Sigmoid colon (tissue), 7 donors: ENCODE data around the gene MX1. TPM values are rescaled to one million over a fixed set of nuclear protein-coding genes. Genes with fewer than 3 reads are reported as not detected.

Source experiments
- DNase-seq: peaks from one replicate; pipeline ENCODE4 v3.0.0-alpha.2; 2019
- H3K27ac ChIP-seq, 4 donors: fragments of 200-600 bp; sonication (generic); one replicate each; pipeline ENCODE4 v1.5.1; 2016 to 2019; ENCODE audit warnings: mild to moderate bottlenecking in 1 of 4
- H3K27me3 ChIP-seq, 3 donors: fragments of 200-600 bp; sonication (generic); one replicate each; pipeline ENCODE4 v1.5.1; 2019; ENCODE audit warnings: mild to moderate bottlenecking in 1 of 3
- H3K36me3 ChIP-seq, 4 donors: fragments of 200-600 bp; sonication (generic); one replicate each; pipeline ENCODE4 v1.5.1; 2016 to 2019
- H3K4me1 ChIP-seq, 4 donors: fragments of 200-600 bp; sonication (generic); one replicate each; pipeline ENCODE4 v1.5.1; 2017 to 2019
- H3K4me3 ChIP-seq, 4 donors: fragments of 200-600 bp; sonication (generic); one replicate each; pipeline ENCODE4 v1.5.1; 2017 to 2019; ENCODE audit warnings: mild to moderate bottlenecking in 2 of 4, moderate library complexity in 1 of 4
- H3K9me3 ChIP-seq, 4 donors: fragments of 200-600 bp in 3 of 4; sonication (generic) in 3 of 4; one replicate each; pipeline versions ENCODE4 v1.5.1 to v1.6.1; 2013 to 2019
- CTCF ChIP-seq, 4 experiments: fragments of 450-650 bp in 3 of 4; fragments of 200-600 bp in 1 of 4; IDR thresholded peaks; one replicate each; pipeline ENCODE4 v1.5.1; 2016 to 2019; ENCODE audit warnings: antibody characterized with exemption in 4 of 4, mild to moderate bottlenecking in 3 of 4, moderate library complexity in 2 of 4
- EP300 ChIP-seq, 4 donors: sonication (generic); formaldehyde crosslinking; IDR thresholded peaks; one replicate each; pipeline ENCODE4 v1.6.1; 2017; ENCODE audit warnings: antibody characterized with exemption in 4 of 4
- POLR2A ChIP-seq, 2 donors: fragments of 450-650 bp; IDR thresholded peaks; one replicate each; pipeline ENCODE4 v1.6.1; 2016; ENCODE audit warnings: antibody characterized with exemption in 2 of 2, mild to moderate bottlenecking in 2 of 2, moderate library complexity in 2 of 2
- POLR2AphosphoS5 ChIP-seq, 4 donors: sonication (generic); formaldehyde crosslinking; IDR thresholded peaks; one replicate each; pipeline ENCODE4 v1.6.1; 2017; ENCODE audit warnings: antibody characterized with exemption in 4 of 4
- WGBS, 2 donors: extraction: QIAGEN DNeasy Blood & Tissue Kit; methylation state at CpG; one replicate each; pipeline ENCODE4 v1.1.7; 2013; 5-methylcytosine and 5-hydroxymethylcytosine counted together
- intact Hi-C: fragments of 100-400 bp; cut with DNase I; formaldehyde crosslinking; loops from one replicate; pipeline ENCODE4 v1.15.1; 2023
- polyA plus RNA-seq, 3 donors: library from polyadenylated mRNA; stranded (reverse); fragments of 200-250 nt; gene quantifications; one replicate each; pipeline ENCODE4 v1.2.3, GENCODE V29; 2013
- total RNA-seq, 4 donors: library from RNA; depleted of rRNA; stranded (reverse); fragments of >200 nt; gene quantifications; one replicate each; pipeline ENCODE4 v1.1.0, GENCODE V29; 2016
- donor health status: healthy with polysubstance abuse.
- donor health status: Bipolar disorder and iron deficiency.
- donor health status: healthy.

The MX1 gene
- total and polyA plus RNA-seq, 7 donors = 8.6 to 76.7 (median 27.8) TPM

GRCh38 chr21:41470054-41470453, 44.0 kb downstream of the MX1 start:
- TF ChIP-seq CTCF (IDR thresholded peaks at IDR 0.05) (no peak), POLR2AphosphoS5 (IDR thresholded peaks at IDR 0.05) (no peak), POLR2A (IDR thresholded peaks at IDR 0.05) (no peak), EP300 (IDR thresholded peaks at IDR 0.05) (no peak)
- Histone ChIP-seq H3K27ac (no peak overlapping the region), H3K4me1 (peaks cover 0 to 23% (median 19%) of the 10 kb centered on the region in 4 donors), H3K4me3 (no peak overlapping the region), H3K36me3 (no peaks in the 10 kb centered on the region), H3K27me3 (peaks cover 0 to 15% (median 8%) of the 10 kb centered on the region in 3 donors), H3K9me3 (no peaks in the 10 kb centered on the region)
- no peak for DNase-seq
- intact Hi-C loops = no loop called here
- WGBS, 2 donors = 59 to 67% methylated on average over 5 of the region's 5 CpGs

GRCh38 chr21:41472753-41473548, 46.9 kb downstream of the MX1 start:
- Histone ChIP-seq H3K27ac (no peak overlapping the region), H3K9me3 (no peaks in the 10 kb centered on the region), H3K4me1 (peaks cover 0 to 6% (median under 1%) of the 10 kb centered on the region in 4 donors), H3K36me3 (no peaks in the 10 kb centered on the region), H3K27me3 (peaks cover 0 to 15% (median 8%) of the 10 kb centered on the region in 3 donors), H3K4me3 (no peak overlapping the region)
- intact Hi-C loops = no loop called here
- TF ChIP-seq POLR2A (IDR thresholded peaks at IDR 0.05) = no peak
- no peak for TF ChIP-seq CTCF (IDR thresholded peaks at IDR 0.05)
- TF ChIP-seq EP300 (IDR thresholded peaks at IDR 0.05) = no peak
- no peak for TF ChIP-seq POLR2AphosphoS5 (IDR thresholded peaks at IDR 0.05)
- DNase-seq = no peak
- WGBS, 2 donors = 87 to 88% methylated on average over 33 of the region's 33 CpGs

- no peak overlapping the region for H3K4me3 ChIP-seq
- TF ChIP-seq POLR2A (IDR thresholded peaks at IDR 0.05) (no peak), CTCF (IDR thresholded peaks at IDR 0.05) (no peak), POLR2AphosphoS5 (IDR thresholded peaks at IDR 0.05) (no peak), EP300 (IDR thresholded peaks at IDR 0.05) (no peak)
- intact Hi-C loops = no loop called here
- H3K36me3 ChIP-seq = no peaks in the 10 kb centered on the region
- 71 to 79% methylated on average over 15 of the region's 15 CpGs for WGBS, 2 donors
- no peaks in the 10 kb centered on the region for H3K9me3 ChIP-seq
- H3K4me1 ChIP-seq = peaks cover 0 to 10% (median 4%) of the 10 kb centered on the region in 4 donors
- peaks cover 0 to 15% (median 8%) of the 10 kb centered on the region in 3 donors for H3K27me3 ChIP-seq
- no peak for DNase-seq
- no peak overlapping the region for H3K27ac ChIP-seq
These were observed 49.8 kb downstream of the MX1 start for GRCh38 chr21:41475714-41476420.

- intact Hi-C loops = no loop called here
- WGBS, 2 donors = 21 to 28% methylated on average over 15 of the region's 15 CpGs
- H3K4me1 ChIP-seq = peaks cover 0 to 10% (median 4%) of the 10 kb centered on the region in 4 donors
- H3K4me3 ChIP-seq = no peak overlapping the region
- H3K9me3 ChIP-seq = no peaks in the 10 kb centered on the region
- DNase-seq = no peak
- no peaks in the 10 kb centered on the region for H3K36me3 ChIP-seq
- H3K27ac ChIP-seq = no peak overlapping the region
- TF ChIP-seq POLR2A (IDR thresholded peaks at IDR 0.05) = no peak
- no peak for TF ChIP-seq EP300 (IDR thresholded peaks at IDR 0.05)
- no peak for TF ChIP-seq POLR2AphosphoS5 (IDR thresholded peaks at IDR 0.05)
- TF ChIP-seq CTCF (IDR thresholded peaks at IDR 0.05) = no peak
- peaks cover 0 to 8% (median 0%) of the 10 kb centered on the region in 3 donors for H3K27me3 ChIP-seq
These were observed 51.7 kb downstream of the MX1 start for GRCh38 chr21:41477641-41478318.
